Ishikawa (cell line): ENCODE measurements around the gene VSNL1.

Experiments used
- CEBPB ChIP-seq: IDR thresholded peaks from 2 replicates; pipeline ENCODE4 v1.6.1; 2012
- EP300 ChIP-seq: IDR thresholded peaks from 2 replicates; pipeline ENCODE4 v1.6.1; 2012; ENCODE audit warnings: borderline replicate concordance
- MAX ChIP-seq: IDR thresholded peaks from 2 replicates; pipeline ENCODE4 v1.6.1; 2012
- NFIC ChIP-seq: IDR thresholded peaks from 2 replicates; pipeline ENCODE4 v1.6.1; 2012
- TAF1 ChIP-seq: IDR thresholded peaks from 2 replicates; pipeline ENCODE4 v1.6.1; 2012; ENCODE audit warnings: low read depth, mild to moderate bottlenecking
- TCF12 ChIP-seq: IDR thresholded peaks from 2 replicates; pipeline ENCODE4 v1.6.1; 2012; ENCODE audit warnings: low read depth
- TF ChIP-seq, protein P1 (sequence below): IDR thresholded peaks from 2 replicates; pipeline ENCODE4 v1.6.1; 2012

- TF ChIP-seq EP300 (no peak), TAF1 (no peak), MAX (no peak), CEBPB (no peak), NFIC (no peak), TCF12 (no peak)
- TF ChIP-seq, protein P1, sequence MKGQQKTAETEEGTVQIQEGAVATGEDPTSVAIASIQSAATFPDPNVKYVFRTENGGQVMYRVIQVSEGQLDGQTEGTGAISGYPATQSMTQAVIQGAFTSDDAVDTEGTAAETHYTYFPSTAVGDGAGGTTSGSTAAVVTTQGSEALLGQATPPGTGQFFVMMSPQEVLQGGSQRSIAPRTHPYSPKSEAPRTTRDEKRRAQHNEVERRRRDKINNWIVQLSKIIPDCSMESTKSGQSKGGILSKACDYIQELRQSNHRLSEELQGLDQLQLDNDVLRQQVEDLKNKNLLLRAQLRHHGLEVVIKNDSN = no peak
Observed at GRCh38 chr2:17588031-17588430, 47.5 kb downstream of the VSNL1 start.
